NCI-H2227 treated with DMSO at 0.1 percent for 48 hours (cell line): ENCODE data around the gene UHRF2.
A peak's percentile ranks its signal among the peaks of the same experiment; 100 is the strongest.
"Not testable (repeated sequence)": the region's sequence is repeated elsewhere in the genome, so short reads cannot be mapped to it uniquely, and the experiment has no call there.

Experiments used
- DNase-seq: peaks from one replicate; lab custom pipeline; 2025; lab: John Stamatoyannopoulos, UW

Gene UHRF2

GRCh38 chr9:6412487-6413364, at the start of gene UHRF2:
TSS of gene UHRF2 (plus strand) at chr9:6413199. CDS start at chr9:6413491, 292 bp downstream.
- peak; percentile 95 for DNase-seq

DNA sequence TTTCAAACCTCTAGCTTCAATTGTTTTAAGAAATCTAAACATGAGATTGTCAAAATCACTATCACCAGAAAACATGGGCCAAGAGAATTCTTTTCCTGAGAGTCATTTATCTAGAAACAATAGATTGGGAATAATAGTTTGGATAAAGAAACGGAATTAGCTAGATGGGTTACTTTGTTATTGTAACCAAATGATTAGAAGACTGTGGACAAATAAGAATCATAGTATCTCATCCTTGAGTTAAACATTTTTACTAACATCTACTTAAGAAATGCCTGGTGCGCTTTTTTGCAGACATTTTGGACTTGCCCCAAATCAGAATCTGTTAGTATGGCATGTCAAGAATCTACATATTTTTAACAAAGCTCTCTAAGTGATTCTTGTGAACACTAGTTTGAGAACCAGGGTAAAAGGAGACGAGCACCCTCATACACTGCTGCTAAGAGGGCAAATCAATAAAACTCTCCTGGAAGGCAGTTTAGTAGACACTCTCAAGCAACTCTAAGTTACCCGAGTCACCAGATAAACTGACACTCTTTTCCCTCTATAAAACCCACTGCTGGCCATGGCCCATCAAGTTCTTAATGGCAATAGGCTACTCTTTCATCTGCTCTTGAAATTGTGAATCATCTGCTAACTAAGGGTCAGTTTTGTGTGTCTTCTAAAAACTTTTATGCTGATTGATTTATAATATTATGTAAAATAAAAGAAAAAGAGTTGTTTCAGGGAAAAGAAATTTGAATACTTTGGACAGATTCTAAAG, 45.7 kb upstream of the UHRF2 start:
- no peak for DNase-seq

- DNase-seq = no peak
Measured at GRCh38 chr9:6368831-6369230, 44.2 kb upstream of the UHRF2 start.

- not testable (repeated sequence) for DNase-seq
Measured at GRCh38 chr9:6381477-6382012, 31.5 kb upstream of the UHRF2 start.

DNA sequence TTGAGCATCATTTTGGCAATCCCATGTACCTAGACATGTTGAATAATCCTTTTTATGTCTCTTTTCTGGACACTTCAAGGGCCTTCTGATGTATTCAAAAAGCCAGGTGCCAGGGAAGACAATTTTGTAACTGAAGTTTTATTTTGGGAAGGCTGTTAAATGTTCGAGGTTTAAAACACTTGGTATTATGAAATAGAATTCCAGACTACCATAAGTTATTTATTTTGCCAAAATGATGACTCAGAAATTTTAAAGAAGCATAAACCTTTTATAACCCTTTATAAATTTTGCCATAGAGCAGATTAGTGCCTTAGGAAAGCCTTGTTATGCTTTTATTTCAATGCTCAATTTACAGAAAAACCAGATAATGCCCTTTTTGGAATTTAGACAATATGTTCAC, 30.3 kb upstream of the UHRF2 start:
- DNase-seq = no peak

- DNase-seq = no peak
Measured at GRCh38 chr9:6383551-6384225, 29.3 kb upstream of the UHRF2 start.

- no peak for DNase-seq
Measured at GRCh38 chr9:6384732-6385131, 28.3 kb upstream of the UHRF2 start.

- DNase-seq = no peak
Measured at GRCh38 chr9:6399071-6399470, 13.9 kb upstream of the UHRF2 start.

DNA sequence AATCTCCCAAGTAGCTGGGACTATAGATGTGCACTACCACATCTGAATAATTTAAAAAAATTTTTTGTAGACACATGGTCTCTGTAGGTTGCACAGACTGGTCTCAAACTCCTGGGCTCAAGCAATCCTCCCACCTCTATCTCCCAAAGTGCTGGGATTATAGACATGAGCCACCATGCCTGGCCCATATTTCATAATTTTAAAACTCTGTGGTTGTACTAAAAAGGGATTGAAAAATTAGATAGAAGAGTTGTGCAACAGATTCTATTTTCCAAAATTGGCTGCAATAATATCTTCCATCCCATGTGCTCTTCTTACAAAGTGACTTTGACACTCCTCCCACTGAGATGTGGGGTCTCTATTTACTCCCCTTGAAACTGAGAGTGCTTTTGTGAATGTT, 7.6 kb upstream of the UHRF2 start:
- DNase-seq = no peak

- DNase-seq = no peak
Measured at GRCh38 chr9:6407778-6408177, 5.2 kb upstream of the UHRF2 start.

DNA sequence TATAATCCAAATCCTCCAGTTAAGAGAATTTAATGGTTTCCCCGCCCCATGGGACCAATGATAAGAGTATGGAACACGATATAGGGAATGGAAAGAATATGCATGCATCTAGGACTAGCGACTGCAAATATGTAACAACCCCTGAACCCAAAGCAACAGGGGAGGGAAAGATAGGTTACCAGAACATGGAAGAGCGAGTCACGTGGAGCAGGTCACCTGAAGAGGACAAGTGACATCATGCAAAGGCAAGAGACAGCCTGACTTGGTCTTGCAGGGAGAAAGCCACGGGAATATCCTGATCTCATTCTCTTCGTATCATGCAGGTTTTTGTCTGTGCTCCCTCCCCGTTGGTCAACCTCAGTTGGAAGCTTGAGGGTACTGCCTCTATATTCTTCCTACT, 4.7 kb upstream of the UHRF2 start:
- no peak for DNase-seq

- DNase-seq = no peak
Measured at GRCh38 chr9:6409811-6410210, 3.2 kb upstream of the UHRF2 start.

DNA sequence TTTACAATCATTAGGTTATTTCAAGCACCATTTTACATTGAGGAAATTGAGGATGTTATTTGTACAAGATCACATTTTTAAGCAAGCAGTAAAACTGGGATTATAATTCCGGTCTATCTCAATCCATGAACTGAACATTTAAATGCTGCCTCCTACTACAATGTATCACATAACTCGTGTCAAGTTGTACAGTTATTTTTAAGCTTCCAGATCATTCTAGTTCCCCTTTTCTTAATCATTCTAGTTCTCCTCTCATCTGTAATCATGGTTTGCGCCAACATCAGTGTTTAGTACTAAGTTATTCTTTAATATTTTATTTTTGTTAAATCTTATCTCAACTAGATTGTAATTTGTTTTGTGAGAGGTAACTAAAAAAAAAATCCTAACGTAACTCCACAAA, 2.4 kb upstream of the UHRF2 start:
- DNase-seq = no peak

DNA sequence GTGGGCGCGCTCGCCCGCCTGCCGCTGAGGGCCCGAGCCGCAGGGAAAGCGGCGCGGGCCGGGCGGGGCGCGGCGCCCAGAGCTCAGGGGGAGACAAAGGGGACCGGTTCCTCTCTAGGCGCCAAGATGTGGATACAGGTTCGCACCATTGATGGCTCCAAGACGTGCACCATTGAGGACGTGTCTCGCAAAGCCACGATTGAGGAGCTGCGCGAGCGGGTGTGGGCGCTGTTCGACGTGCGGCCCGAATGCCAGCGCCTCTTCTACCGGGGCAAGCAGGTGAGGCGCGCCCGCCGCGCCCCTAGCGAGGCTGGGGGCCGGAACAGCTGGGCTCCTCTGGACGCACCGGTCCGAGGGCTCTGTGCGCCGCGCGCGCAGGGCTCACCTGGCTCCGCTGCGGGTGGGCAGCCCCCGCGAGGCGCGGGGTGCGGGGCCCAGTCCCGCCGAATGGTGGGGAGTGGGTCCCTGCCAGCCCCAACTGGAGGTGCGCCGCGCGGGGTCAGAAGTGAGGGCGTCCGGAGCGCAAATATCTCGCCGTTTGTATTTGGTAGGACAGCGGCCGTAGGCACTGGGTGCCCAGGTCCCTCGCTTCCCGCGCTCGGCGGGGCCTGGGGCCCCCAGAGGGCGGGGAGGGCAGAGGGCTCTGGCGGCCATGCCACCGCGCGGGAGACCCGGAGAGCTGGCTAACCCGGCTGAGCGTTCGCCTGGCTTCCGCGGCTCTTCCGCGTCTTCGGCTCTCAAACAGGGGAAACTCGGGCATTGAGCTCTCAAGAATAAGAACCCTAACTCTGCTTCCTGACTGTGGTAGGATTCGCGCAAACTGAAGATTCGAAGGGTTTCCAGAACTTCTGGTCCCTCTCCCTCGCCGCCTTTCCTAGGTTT, 607 bp downstream of the UHRF2 start:
- DNase-seq = peak; percentile 49

DNA sequence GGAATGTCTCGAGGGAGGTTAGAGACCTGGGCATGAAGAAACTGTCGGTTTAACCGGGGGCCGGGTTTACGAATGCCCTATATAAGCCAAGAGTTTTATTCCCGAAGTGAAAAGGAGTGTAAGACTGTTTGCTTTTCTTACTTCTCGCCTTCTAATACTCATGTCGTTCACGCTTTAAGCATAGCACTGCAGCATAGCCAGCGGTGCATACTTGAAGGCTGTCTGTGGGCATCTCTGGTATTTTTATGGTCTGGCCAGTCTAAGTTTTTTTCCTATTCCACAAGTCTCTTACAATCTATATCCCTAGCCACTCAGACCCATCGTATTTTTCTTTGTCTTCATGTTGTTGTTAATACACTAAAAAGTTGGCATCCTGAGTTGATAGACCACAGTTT, 1.2 kb downstream of the UHRF2 start:
- peak; percentile 49 for DNase-seq

- DNase-seq = no peak
Measured at GRCh38 chr9:6415266-6415665, 2.3 kb downstream of the UHRF2 start.

- DNase-seq = no peak
Measured at GRCh38 chr9:6417186-6417585, 4.2 kb downstream of the UHRF2 start.

- DNase-seq = no peak
Measured at GRCh38 chr9:6418764-6419163, 5.8 kb downstream of the UHRF2 start.

- no peak for DNase-seq
Measured at GRCh38 chr9:6424940-6425339, 11.9 kb downstream of the UHRF2 start.

- DNase-seq = no peak
Measured at GRCh38 chr9:6426117-6426516, 13.1 kb downstream of the UHRF2 start.
